Embryonic facial prominence (tissue), 1 donor: ENCODE results near the gene PTPRD.

Experiments used
- DNase-seq: peaks from one replicate; pipeline ENCODE4 v3.0.0-alpha.2; 2016; ENCODE audit errors: extremely low spot score

Gene PTPRD

DNA sequence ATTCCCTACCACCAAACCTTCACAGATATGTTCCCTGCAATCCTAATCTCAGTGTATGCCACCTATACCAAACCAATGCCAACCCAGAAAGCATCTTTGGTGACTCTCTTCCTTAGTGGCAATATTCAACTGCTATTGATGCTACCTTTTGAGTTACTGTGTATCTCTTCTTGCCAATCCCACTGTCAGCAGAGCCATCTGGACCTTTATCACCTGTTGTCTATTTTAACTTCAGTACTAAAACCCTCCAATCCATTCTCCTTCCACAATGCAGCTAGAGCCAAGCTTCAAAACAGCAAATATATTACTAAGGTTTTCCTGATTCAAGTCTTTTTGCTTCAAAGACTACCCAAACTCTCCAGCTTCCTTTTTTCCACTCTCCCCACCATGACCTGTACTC, 2036.1 kb downstream of the PTPRD start:
- DNase-seq: no peak

DNA sequence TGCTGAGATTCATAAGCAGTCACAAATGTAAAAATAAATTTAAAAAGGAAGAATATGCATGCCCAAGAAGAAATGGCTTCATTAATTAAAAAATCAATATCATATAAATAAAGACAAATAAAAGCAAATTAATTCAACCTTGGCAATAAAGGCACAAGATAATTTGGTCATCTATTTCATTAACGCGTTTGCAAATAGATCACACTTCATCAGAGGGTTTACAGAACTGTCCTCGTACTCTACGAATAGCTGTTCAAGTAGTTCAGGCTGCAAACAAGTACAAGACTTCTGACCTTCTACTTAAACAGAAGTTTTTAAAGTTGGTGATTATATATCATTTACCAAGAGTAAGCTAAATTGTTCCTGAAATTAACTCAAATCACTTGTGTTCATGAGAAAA, 2038.0 kb downstream of the PTPRD start:
- no peak for DNase-seq

GRCh38 chr9:8572209-8572608, 2040.6 kb downstream of the PTPRD start:
- DNase-seq: no peak

DNA sequence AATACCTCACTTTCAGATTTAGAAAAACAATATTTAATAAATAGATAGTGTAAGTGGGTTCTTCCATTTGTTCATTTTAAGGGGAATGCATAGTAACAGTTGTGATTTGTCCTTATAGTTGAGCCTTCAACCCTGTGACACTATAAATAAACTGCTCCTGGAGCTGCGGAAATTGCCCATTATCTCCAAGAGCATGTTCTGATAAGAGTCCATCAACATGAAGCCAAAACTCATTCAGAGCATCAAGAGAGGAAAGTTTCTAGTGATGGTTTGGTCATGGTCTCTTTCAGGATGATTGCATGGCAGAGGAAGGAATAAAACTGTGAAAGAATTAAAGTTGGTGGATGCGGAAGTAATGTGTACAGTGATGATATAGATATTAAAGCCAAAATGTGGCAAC, 2041.2 kb downstream of the PTPRD start:
- DNase-seq: no peak

GRCh38 chr9:8570776-8571175, 2042.0 kb downstream of the PTPRD start:
- no peak for DNase-seq

DNA sequence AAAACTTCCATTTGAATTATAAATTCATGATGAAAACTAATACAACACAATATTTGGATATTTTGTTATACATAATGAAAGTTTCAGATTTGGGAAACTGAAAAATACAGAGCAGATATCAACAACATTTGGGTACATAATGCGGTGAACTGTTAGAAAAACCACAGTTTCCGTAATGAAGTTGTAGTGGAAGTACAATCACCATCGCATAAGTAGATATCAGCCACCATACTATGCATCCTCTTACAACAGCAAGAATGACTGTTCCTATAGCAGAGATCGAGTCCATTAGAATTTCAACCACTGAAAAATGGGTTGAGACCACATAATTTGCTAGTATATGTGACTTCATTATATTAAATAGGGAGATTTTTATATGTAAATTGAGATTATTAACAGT, 2043.0 kb downstream of the PTPRD start:
- no peak for DNase-seq

GRCh38 chr9:8567963-8568579, 2044.7 kb downstream of the PTPRD start:
- DNase-seq: no peak

DNA sequence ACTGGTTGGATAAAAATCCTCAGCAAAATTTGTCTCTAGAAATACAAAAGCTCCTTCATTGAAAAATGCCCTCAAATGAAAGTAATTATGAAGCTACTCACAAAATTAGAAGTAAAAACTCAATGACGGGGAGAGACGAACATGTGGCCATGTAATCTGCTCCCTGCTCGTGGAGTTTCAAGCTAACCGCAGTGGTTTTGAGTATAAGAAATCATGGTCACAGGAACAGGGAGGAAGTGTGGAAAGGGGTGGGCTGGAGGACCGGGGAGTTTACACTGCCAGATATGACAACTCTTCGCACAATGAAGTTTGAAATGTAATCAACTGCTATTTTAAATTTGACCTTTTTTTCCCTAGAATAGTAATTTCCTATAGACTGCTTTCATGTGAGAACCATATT, 2047.8 kb downstream of the PTPRD start:
- no peak for DNase-seq

- no peak for DNase-seq
These were observed 2052.0 kb downstream of the PTPRD start for GRCh38 chr9:8560560-8561525.

DNA sequence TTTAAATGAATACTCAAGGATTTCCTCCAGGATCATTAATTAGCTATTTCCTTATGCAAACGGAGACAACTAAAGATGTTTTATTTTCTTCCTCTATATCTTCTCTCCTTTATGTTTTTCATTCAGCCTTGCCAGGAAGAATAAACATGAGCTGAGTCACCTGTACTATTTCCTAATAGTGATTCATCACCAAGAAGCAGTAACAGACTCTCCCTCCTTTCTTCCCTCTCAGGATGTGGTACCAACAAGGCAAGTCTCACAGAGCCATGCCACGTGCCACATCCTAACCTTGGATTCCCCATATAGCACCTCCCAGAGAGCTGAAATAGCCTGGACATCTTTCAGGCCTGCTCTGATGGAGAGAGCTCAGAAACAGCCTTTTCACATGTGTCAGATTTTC, 2054.6 kb downstream of the PTPRD start:
- no peak for DNase-seq

DNA sequence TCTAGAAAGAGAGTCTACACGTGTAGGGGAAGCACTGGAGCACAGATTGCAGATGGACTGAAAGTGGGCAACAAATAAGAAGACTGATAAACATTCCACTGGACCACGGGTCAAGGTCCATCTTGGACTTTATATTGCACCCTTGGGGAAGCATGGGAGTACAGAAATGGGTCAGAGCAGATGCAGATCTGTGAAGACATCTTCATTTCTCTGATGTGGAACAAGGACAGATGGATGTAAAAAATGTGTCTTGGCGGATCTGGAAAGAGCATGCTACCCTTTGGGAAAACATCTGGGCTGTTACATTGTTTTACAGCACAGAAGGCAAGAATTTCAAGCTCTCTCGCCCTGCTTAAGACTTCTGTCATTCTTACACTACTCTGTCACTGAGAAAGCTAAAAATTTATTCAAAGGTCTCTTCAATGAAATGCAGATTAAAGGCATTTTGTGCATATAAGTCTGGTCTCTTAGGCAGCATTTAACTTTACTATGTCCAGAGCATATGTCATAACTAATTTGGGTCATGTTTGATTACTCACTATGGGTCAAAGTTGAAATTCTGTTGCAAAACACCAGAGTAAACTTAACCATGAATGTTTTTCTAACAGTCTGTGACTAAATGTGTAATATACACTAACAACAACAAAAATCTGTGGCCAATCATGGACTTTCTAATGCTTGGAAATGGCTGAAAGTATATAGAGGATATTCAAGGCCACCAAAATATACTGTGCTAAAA, 2056.9 kb downstream of the PTPRD start:
- DNase-seq: no peak

DNA sequence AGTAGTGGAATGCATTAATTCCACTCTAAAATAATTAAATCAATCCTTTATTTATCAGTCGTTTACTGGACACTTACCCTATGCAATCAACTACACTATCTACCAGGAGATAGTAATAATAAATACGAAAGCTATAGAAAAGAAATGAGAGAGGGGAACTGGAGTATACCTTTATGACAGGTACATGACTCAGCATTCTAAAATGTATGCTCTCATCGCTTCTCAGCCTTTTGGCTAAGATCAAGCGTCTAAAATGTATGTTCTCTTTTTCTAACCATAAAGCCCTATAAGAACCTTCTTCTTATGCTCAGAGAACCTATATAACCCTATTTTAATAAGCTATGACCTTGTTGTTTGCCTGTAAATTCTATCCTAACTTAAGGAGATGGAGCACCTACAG, 2059.4 kb downstream of the PTPRD start:
- no peak for DNase-seq

DNA sequence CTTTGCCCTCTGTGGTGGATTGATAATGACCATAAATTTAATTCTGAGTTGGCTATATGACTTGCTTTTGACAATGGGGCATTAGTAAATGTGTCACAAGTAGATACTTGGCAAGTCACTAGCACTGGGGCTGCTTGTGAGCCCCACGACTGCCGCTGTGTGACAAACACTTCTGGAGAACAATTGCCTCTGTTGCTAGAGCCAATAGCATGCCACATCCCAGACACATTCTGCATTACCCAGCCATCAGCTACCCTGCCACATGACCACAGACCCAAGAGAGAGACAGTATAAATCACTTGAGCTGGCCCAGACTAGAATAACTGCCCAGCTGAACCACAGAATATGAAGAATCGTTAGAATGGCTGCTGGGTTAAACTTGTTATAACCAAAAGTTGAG, 2060.1 kb downstream of the PTPRD start:
- DNase-seq: no peak

- no peak for DNase-seq
These were observed 2063.6 kb downstream of the PTPRD start for GRCh38 chr9:8549214-8549613.

GRCh38 chr9:8543219-8543618, 2069.6 kb downstream of the PTPRD start:
- no peak for DNase-seq

DNA sequence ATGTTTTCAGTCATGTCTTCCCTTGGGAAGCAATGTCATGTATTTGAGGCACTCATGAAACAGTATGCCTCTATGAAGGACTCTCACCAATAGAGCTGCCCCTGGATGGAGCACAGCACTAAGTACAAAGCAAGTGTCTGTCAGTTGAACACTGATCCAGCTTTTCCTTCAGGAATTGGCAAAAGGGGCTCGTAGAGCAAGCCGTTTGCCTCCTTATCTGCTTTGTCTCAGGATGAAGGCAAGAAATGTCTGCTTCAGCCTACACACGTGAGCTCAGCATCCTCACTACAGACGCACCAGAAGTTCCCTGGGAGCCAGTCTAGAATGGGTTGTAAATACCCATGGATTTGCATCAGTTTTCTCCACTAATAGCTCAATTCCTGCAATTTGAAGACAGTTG, 2070.3 kb downstream of the PTPRD start:
- no peak for DNase-seq

- DNase-seq: no peak
These were observed 2073.1 kb downstream of the PTPRD start for GRCh38 chr9:8539681-8540197.

- no peak for DNase-seq
These were observed 2076.0 kb downstream of the PTPRD start for GRCh38 chr9:8536845-8537244.

DNA sequence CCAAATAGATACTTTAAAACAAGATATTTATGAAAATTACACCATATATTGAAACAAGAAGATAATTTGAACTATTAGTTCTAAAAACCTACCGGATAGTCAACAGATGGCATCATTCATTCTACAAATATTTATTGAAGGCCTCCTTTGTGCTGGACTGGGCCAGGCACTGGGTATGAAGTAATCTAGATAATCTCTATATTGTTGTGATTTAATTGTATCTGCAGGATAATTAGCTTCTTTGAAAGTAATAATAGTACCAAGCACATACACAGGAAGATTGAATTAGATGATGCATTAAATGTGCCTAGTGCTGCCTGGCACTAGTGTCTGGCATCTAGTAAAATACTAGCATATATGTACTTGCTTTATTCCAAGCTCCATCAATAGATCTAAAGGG, 2078.0 kb downstream of the PTPRD start:
- DNase-seq: no peak

DNA sequence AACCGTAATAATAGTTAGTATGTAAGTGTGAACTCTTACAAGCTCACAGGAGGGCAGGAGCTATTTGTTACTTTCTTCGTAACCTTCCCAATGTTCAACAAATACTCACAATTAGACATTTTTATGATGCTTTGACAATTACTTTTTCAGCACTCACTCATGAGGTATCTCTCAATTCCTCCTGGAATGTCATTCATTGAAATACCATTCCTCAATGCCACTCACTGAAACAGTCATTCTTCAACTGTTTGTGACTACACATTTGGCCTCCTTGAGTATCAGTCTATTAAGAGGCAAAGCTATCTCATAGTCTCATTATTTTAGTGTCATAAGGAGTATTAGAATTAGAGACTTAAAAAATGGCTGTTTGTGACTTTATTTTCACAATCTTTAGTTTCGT, 2079.1 kb downstream of the PTPRD start:
- DNase-seq: no peak

DNA sequence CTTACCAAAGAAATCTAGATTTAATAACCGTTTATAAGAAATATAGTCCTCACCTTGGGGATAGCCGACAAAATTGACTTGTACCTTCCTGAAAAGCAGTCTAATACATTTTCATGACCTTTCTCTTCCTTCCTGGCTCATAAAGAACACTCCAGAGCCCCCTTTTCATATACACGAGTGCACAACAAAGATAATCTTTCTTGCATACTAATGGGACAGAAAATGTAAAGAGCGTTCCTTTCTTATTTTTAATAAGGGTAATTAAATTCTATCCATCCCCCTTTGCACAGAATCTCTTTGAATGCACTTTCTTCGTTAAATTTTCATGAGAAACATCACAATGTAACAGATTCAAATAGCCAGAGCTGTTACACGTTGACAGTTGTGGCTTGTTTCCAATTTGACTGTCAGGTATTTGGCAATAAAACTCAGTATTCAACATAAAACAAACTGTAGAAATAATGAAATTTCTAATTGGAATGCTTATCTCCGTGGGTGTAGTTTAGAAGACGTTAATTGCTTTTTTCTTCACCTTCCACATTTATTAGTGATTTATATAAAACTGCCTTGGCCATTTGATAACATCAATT, 2080.9 kb downstream of the PTPRD start:
- no peak for DNase-seq

DNA sequence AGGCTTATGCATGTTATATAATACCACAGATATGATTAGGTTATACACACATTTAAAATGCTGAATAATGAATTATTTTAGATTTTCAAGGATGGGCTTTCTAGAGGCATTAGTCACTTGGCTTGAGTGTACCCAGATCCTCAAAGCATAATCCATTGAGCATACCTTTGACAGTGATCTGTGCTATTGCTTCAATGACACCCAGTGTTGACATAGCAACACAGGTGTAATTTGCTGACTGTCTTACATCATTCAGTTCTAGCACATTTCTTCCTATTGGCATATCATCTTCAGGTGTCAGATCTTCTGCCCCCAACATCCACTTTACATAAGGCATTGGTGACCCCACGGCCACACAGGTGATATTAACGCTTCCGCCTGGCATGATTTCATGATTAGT, 2091.7 kb downstream of the PTPRD start:
- no peak for DNase-seq
